ENCODE data around the gene IL25.

- TF ChIP-seq, protein P1, sequence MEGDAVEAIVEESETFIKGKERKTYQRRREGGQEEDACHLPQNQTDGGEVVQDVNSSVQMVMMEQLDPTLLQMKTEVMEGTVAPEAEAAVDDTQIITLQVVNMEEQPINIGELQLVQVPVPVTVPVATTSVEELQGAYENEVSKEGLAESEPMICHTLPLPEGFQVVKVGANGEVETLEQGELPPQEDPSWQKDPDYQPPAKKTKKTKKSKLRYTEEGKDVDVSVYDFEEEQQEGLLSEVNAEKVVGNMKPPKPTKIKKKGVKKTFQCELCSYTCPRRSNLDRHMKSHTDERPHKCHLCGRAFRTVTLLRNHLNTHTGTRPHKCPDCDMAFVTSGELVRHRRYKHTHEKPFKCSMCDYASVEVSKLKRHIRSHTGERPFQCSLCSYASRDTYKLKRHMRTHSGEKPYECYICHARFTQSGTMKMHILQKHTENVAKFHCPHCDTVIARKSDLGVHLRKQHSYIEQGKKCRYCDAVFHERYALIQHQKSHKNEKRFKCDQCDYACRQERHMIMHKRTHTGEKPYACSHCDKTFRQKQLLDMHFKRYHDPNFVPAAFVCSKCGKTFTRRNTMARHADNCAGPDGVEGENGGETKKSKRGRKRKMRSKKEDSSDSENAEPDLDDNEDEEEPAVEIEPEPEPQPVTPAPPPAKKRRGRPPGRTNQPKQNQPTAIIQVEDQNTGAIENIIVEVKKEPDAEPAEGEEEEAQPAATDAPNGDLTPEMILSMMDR (IDR thresholded peaks at IDR 0.05) = no peak
- TF ChIP-seq POLR2A (IDR thresholded peaks at IDR 0.05) = no peak
- no peak for TF ChIP-seq POLR2AphosphoS5 (IDR thresholded peaks at IDR 0.05)
- no peak for TF ChIP-seq EP300 (IDR thresholded peaks at IDR 0.05)
Measured at GRCh38 chr14:23364164-23365035, 8.2 kb upstream of the IL25 start.

All from upper lobe of left lung (tissue), 4 donors.